ENCODE measurements around the gene AP2A2.

Gene AP2A2

GRCh38 chr11:968822-969221 is 43.2 kb downstream of the AP2A2 start:
- no peaks in the 10 kb centered on the region for H3K4me1 ChIP-seq (ENCODE audit: control insufficient read depth, insufficient read depth, low read length)
- no peak overlapping the region for H3K27ac ChIP-seq (ENCODE audit: extremely low read depth, low read depth, low read length)
- no peak overlapping the region for H3K4me3 ChIP-seq (ENCODE audit: low read depth, low read length)
- POLR2A ChIA-PET: no interaction called here
- TF ChIP-seq ZNF221 (tag by site-specific recombination; IDR thresholded peaks at IDR 0.05; ENCODE audit: borderline replicate concordance) (no peak), ZNF157 (tag by site-specific recombination; IDR thresholded peaks at IDR 0.05) (no peak), ZEB2 (tag by site-specific recombination; IDR thresholded peaks at IDR 0.05) (no peak), ZFP3 (tag by site-specific recombination; IDR thresholded peaks at IDR 0.05; ENCODE audit: low read depth) (no peak), YY1 (tag by site-specific recombination; IDR thresholded peaks at IDR 0.05) (no peak), ZNF169 (tag by site-specific recombination; IDR thresholded peaks at IDR 0.05) (no peak), ZIC2 (tag by site-specific recombination; IDR thresholded peaks at IDR 0.05) (no peak), ZNF404 (tag by site-specific recombination; IDR thresholded peaks at IDR 0.05) (no peak)
- TF ChIP-seq, protein P1, sequence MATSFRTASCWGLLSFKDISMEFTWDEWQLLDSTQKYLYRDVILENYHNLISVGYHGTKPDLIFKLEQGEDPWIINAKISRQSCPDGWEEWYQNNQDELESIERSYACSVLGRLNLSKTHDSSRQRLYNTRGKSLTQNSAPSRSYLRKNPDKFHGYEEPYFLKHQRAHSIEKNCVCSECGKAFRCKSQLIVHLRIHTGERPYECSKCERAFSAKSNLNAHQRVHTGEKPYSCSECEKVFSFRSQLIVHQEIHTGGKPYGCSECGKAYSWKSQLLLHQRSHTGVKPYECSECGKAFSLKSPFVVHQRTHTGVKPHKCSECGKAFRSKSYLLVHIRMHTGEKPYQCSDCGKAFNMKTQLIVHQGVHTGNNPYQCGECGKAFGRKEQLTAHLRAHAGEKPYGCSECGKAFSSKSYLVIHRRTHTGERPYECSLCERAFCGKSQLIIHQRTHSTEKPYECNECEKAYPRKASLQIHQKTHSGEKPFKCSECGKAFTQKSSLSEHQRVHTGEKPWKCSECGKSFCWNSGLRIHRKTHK (tag by site-specific recombination; IDR thresholded peaks at IDR 0.05): no peak
- TF ChIP-seq, protein P2, sequence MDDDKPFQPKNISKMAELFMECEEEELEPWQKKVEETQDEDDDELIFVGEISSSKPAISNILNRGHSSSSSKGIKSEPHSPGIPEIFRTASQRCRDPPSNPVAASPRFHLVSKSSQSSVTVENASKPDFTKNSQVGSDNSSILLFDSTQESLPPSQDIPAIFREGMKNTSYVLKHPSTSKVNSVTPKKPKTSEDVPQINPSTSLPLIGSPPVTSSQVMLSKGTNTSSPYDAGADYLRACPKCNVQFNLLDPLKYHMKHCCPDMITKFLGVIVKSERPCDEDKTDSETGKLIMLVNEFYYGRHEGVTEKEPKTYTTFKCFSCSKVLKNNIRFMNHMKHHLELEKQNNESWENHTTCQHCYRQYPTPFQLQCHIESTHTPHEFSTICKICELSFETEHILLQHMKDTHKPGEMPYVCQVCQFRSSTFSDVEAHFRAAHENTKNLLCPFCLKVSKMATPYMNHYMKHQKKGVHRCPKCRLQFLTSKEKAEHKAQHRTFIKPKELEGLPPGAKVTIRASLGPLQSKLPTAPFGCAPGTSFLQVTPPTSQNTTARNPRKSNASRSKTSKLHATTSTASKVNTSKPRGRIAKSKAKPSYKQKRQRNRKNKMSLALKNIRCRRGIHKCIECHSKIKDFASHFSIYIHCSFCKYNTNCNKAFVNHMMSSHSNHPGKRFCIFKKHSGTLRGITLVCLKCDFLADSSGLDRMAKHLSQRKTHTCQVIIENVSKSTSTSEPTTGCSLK (tag by site-specific recombination; IDR thresholded peaks at IDR 0.05): no peak
- TF ChIP-seq, protein P3, sequence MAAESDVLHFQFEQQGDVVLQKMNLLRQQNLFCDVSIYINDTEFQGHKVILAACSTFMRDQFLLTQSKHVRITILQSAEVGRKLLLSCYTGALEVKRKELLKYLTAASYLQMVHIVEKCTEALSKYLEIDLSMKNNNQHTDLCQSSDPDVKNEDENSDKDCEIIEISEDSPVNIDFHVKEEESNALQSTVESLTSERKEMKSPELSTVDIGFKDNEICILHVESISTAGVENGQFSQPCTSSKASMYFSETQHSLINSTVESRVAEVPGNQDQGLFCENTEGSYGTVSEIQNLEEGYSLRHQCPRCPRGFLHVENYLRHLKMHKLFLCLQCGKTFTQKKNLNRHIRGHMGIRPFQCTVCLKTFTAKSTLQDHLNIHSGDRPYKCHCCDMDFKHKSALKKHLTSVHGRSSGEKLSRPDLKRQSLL (tag by site-specific recombination; IDR thresholded peaks at IDR 0.05): no peak
- TF ChIP-seq, protein P4, sequence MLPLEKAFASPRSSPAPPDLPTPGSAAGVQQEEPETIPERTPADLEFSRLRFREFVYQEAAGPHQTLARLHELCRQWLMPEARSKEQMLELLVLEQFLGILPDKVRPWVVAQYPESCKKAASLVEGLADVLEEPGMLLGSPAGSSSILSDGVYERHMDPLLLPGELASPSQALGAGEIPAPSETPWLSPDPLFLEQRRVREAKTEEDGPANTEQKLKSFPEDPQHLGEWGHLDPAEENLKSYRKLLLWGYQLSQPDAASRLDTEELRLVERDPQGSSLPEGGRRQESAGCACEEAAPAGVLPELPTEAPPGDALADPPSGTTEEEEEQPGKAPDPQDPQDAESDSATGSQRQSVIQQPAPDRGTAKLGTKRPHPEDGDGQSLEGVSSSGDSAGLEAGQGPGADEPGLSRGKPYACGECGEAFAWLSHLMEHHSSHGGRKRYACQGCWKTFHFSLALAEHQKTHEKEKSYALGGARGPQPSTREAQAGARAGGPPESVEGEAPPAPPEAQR (tag by site-specific recombination; IDR thresholded peaks at IDR 0.05): no peak
- H3K9me3 ChIP-seq (ENCODE audit: control insufficient read depth, insufficient read depth, low read depth, low read length): no peaks in the 10 kb centered on the region
- CTCF ChIA-PET: no interaction called here
- peaks cover 0 to 75% of the 10 kb centered on the region in 2 experiments; a peak in 1 of 3 replicates for H3K36me3 ChIP-seq (ENCODE audit: control insufficient read depth in 2 of 2, insufficient read depth in 1 of 2, low read length in 2 of 2)

GRCh38 chr11:969651-970205 is 44.1 kb downstream of the AP2A2 start:
- peaks cover 0 to 74% of the 10 kb centered on the region in 2 experiments; a peak in 1 of 3 replicates for H3K36me3 ChIP-seq (ENCODE audit: control insufficient read depth in 2 of 2, insufficient read depth in 1 of 2, low read length in 2 of 2)
- ChIA-PET CTCF (interaction anchor here (0.7 kb wide), 1 partner anchor 16 kb away, joined by 3 read pairs; no protein-coding TSS in a partner anchor), POLR2A (no interaction called here)
- no peaks in the 10 kb centered on the region for H3K4me1 ChIP-seq (ENCODE audit: control insufficient read depth, insufficient read depth, low read length)
- H3K27ac ChIP-seq (ENCODE audit: extremely low read depth, low read depth, low read length): no peak overlapping the region
- H3K9me3 ChIP-seq (ENCODE audit: control insufficient read depth, insufficient read depth, low read depth, low read length): no peaks in the 10 kb centered on the region
- H3K4me3 ChIP-seq (ENCODE audit: low read depth, low read length): no peak overlapping the region
- TF ChIP-seq KLF8 (tag by site-specific recombination; IDR thresholded peaks at IDR 0.05): no peak
- TF ChIP-seq MZF1 (tag by site-specific recombination; IDR thresholded peaks at IDR 0.05; ENCODE audit: borderline replicate concordance): no peak
- TF ChIP-seq IKZF3 (tag by site-specific recombination; IDR thresholded peaks at IDR 0.05): no peak
- no peak for TF ChIP-seq SCRT2 (tag by site-specific recombination; IDR thresholded peaks at IDR 0.05)
- no peak for TF ChIP-seq ZBTB20 (tag by site-specific recombination; IDR thresholded peaks at IDR 0.05)
- TF ChIP-seq ZNF473 (tag by site-specific recombination; IDR thresholded peaks at IDR 0.05): no peak
- no peak for TF ChIP-seq ZBTB10 (tag by site-specific recombination; IDR thresholded peaks at IDR 0.05)
- no peak for TF ChIP-seq ZNF202 (tag by site-specific recombination; IDR thresholded peaks at IDR 0.05; ENCODE audit: borderline replicate concordance)
- no peak for TF ChIP-seq ZNF132 (tag by site-specific recombination; IDR thresholded peaks at IDR 0.05; ENCODE audit: borderline replicate concordance)
- TF ChIP-seq, protein P5, sequence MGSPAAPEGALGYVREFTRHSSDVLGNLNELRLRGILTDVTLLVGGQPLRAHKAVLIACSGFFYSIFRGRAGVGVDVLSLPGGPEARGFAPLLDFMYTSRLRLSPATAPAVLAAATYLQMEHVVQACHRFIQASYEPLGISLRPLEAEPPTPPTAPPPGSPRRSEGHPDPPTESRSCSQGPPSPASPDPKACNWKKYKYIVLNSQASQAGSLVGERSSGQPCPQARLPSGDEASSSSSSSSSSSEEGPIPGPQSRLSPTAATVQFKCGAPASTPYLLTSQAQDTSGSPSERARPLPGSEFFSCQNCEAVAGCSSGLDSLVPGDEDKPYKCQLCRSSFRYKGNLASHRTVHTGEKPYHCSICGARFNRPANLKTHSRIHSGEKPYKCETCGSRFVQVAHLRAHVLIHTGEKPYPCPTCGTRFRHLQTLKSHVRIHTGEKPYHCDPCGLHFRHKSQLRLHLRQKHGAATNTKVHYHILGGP (tag by site-specific recombination; IDR thresholded peaks at IDR 0.05): no peak
- no peak for TF ChIP-seq ZNF776 (tag by site-specific recombination; IDR thresholded peaks at IDR 0.05; ENCODE audit: borderline replicate concordance)
- TF ChIP-seq ZNF654 (tag by site-specific recombination; IDR thresholded peaks at IDR 0.05; ENCODE audit: low read depth): no peak
